Effector CD8-positive, alpha-beta T cell (primary cell): ENCODE results near the gene CHST12.
"Not testable (repeated sequence)": the region's sequence is repeated elsewhere in the genome, so short reads cannot be mapped to it uniquely, and the experiment has no call there.

Experiments
- DNase-seq: peaks from one replicate; lab custom pipeline; 2025; lab: John Stamatoyannopoulos, UW

CHST12 gene

GRCh38 chr7:2460641-2461040 lies 57.2 kb downstream of the CHST12 start:
- DNase-seq, result no peak

- DNase-seq, result no peak
Observed at GRCh38 chr7:2461268-2462026, 58.0 kb downstream of the CHST12 start.

GRCh38 chr7:2462731-2463130 lies 59.3 kb downstream of the CHST12 start:
- no peak for DNase-seq

GRCh38 chr7:2465928-2466327 lies 62.5 kb downstream of the CHST12 start:
- DNase-seq, result no peak

- DNase-seq, result no peak
Observed at GRCh38 chr7:2466675-2467074, 63.3 kb downstream of the CHST12 start.

- DNase-seq, result no peak
Observed at GRCh38 chr7:2468227-2468626, 64.8 kb downstream of the CHST12 start.

GRCh38 chr7:2469460-2470203 lies 66.2 kb downstream of the CHST12 start:
- DNase-seq, result not testable (repeated sequence)

- DNase-seq, result no peak
Observed at GRCh38 chr7:2470204-2471021, 67.0 kb downstream of the CHST12 start.

GRCh38 chr7:2471022-2471329 lies 67.6 kb downstream of the CHST12 start:
- DNase-seq, result no peak

GRCh38 chr7:2471396-2471795 lies 68.0 kb downstream of the CHST12 start:
- DNase-seq, result no peak

GRCh38 chr7:2472739-2473138 lies 69.3 kb downstream of the CHST12 start:
- DNase-seq, result no peak

- no peak for DNase-seq
Observed at GRCh38 chr7:2473496-2474180, 70.2 kb downstream of the CHST12 start.

- no peak for DNase-seq
Observed at GRCh38 chr7:2474224-2474623, 70.8 kb downstream of the CHST12 start.

- DNase-seq, result no peak
Observed at GRCh38 chr7:2474813-2475677, 71.6 kb downstream of the CHST12 start.

- DNase-seq, result no peak
Observed at GRCh38 chr7:2475678-2476015, 72.2 kb downstream of the CHST12 start.

- no peak for DNase-seq
Observed at GRCh38 chr7:2476298-2476697, 72.9 kb downstream of the CHST12 start, which contains the start of gene GRIFIN. GRIFIN (minus strand) TSS chr7:2476398; CDS start chr7:2476383, 15 bp downstream.

GRCh38 chr7:2476776-2477446 lies 73.5 kb downstream of the CHST12 start:
- no peak for DNase-seq

GRCh38 chr7:2477447-2478398 lies 74.3 kb downstream of the CHST12 start:
- peak; percentile 22 for DNase-seq

GRCh38 chr7:2478399-2478785 lies 75.0 kb downstream of the CHST12 start:
- no peak for DNase-seq
